GM10266 (cell line): ENCODE data around the gene ADGRE3.

ENCODE experiments used
- DNase-seq: peaks from one replicate; pipeline ENCODE4 v3.0.0; 2012; ENCODE audit errors: extremely low spot score
- CTCF ChIP-seq: IDR thresholded peaks from 2 replicates; pipeline ENCODE4 v1.5.1; 2012; ENCODE audit warnings: mild to moderate bottlenecking, low read depth; ENCODE audit not compliant: control insufficient read depth, insufficient read depth; ENCODE audit errors: missing control alignments

ADGRE3 gene

GRCh38 chr19:14700711-14701375 is 26.2 kb upstream of the ADGRE3 start:
- no peak for DNase-seq
- no peak for TF ChIP-seq CTCF

- no peak for DNase-seq
- no peak for TF ChIP-seq CTCF
Measured at GRCh38 chr19:14699641-14700040, 25.0 kb upstream of the ADGRE3 start.

GRCh38 chr19:14695471-14695870 is 20.8 kb upstream of the ADGRE3 start:
- no peak for DNase-seq
- no peak for TF ChIP-seq CTCF

GRCh38 chr19:14694641-14695266 is 20.1 kb upstream of the ADGRE3 start:
- DNase-seq: no peak
- no peak for TF ChIP-seq CTCF

GRCh38 chr19:14689598-14690503 is 15.2 kb upstream of the ADGRE3 start, which contains the start of gene ZNF333:
Gene ZNF333, plus strand, starts transcription at chr19:14690048. Its CDS starts 3,444 bp downstream, at chr19:14693492.
- DNase-seq: peak; percentile 98
- TF ChIP-seq CTCF: no peak

GRCh38 chr19:14686411-14686810 is 11.8 kb upstream of the ADGRE3 start:
- DNase-seq: no peak
- TF ChIP-seq CTCF: peak; percentile 27
